ENCODE results near the gene PLCB3. TPM values are rescaled to one million over a fixed set of nuclear protein-coding genes. Genes with fewer than 3 reads are reported as not detected.
A peak's percentile ranks its signal among the peaks of the same experiment; 100 is the strongest.
"Not testable (repeated sequence)": the region's sequence is repeated elsewhere in the genome, so short reads cannot be mapped to it uniquely, and the experiment has no call there.

The PLCB3 gene
- total RNA-seq, 4 donors from 2014 or later, result 30.5 to 38.4 (median 37.4) TPM

- WGBS, 2 donors, result 1 to 2% methylated on average over 25 to 46 of the region's 71 CpGs
- peak overlapping the region; percentile 72 for H3K4me3 ChIP-seq (ENCODE audit: low read depth, poor library complexity, severe bottlenecking)
- intact Hi-C loops (cut with DNase I; ENCODE audit: low total_unique reads), result no loop called here
- TF ChIP-seq CTCF (IDR thresholded peaks at IDR 0.05) (no peak), POLR2A (IDR thresholded peaks at IDR 0.05) (no peak)
- DNase-seq (ENCODE audit: low spot score in 2 of 2), result peak; percentile 65 to 94
These were observed 54.6 kb downstream of the PLCB3 start for GRCh38 chr11:64305691-64306562.

GRCh38 chr11:64306563-64306875, 55.2 kb downstream of the PLCB3 start:
- peak overlapping the region; percentile 72 for H3K4me3 ChIP-seq (ENCODE audit: low read depth, poor library complexity, severe bottlenecking)
- WGBS, 2 donors, result 18 to 22% methylated on average over 9 of the region's 9 CpGs
- TF ChIP-seq POLR2A (IDR thresholded peaks at IDR 0.05) (no peak), CTCF (IDR thresholded peaks at IDR 0.05) (no peak)
- intact Hi-C loops (cut with DNase I; ENCODE audit: low total_unique reads), result no loop called here
- DNase-seq (ENCODE audit: low spot score in 2 of 2), result no peak

GRCh38 chr11:64306876-64307622, 55.7 kb downstream of the PLCB3 start:
- intact Hi-C loops (cut with DNase I; ENCODE audit: low total_unique reads), result no loop called here
- TF ChIP-seq POLR2A (IDR thresholded peaks at IDR 0.05), result no peak
- TF ChIP-seq CTCF (IDR thresholded peaks at IDR 0.05), result no peak
- 41 to 74% methylated on average over 6 to 13 of the region's 15 CpGs for WGBS, 2 donors
- DNase-seq (ENCODE audit: low spot score in 2 of 2), result no peak
- H3K4me3 ChIP-seq (ENCODE audit: low read depth, poor library complexity, severe bottlenecking), result no peak overlapping the region

GRCh38 chr11:64307795-64308194, 56.5 kb downstream of the PLCB3 start:
- DNase-seq (ENCODE audit: low spot score in 2 of 2); intact Hi-C loops (cut with DNase I; ENCODE audit: low total_unique reads); H3K4me3 ChIP-seq (ENCODE audit: low read depth, poor library complexity, severe bottlenecking): not testable (repeated sequence)
- 85 to 92% methylated on average over 5 of the region's 5 CpGs for WGBS, 2 donors

GRCh38 chr11:64312947-64313346, 61.6 kb downstream of the PLCB3 start:
- intact Hi-C loops (cut with DNase I; ENCODE audit: low total_unique reads), result no loop called here
- TF ChIP-seq CTCF (IDR thresholded peaks at IDR 0.05), result no peak
- TF ChIP-seq POLR2A (IDR thresholded peaks at IDR 0.05), result no peak
- peak in 1 of 2 donors; percentile 86 for DNase-seq (ENCODE audit: low spot score in 2 of 2)
- H3K4me3 ChIP-seq (ENCODE audit: low read depth, poor library complexity, severe bottlenecking), result no peak overlapping the region
- 60 to 64% methylated on average over 10 of the region's 10 CpGs for WGBS, 2 donors

- intact Hi-C loops (cut with DNase I; ENCODE audit: low total_unique reads), result no loop called here
- no peak for TF ChIP-seq CTCF (IDR thresholded peaks at IDR 0.05)
- no peak for TF ChIP-seq POLR2A (IDR thresholded peaks at IDR 0.05)
- 37 to 38% methylated on average over 14 to 17 of the region's 18 CpGs for WGBS, 2 donors
- H3K4me3 ChIP-seq (ENCODE audit: low read depth, poor library complexity, severe bottlenecking), result no peak overlapping the region
- peak in 1 of 2 donors; percentile 93 for DNase-seq (ENCODE audit: low spot score in 2 of 2)
These were observed 62.3 kb downstream of the PLCB3 start for GRCh38 chr11:64313491-64314145.
